Measurements from ENCODE around the gene ALPI.
"Not testable (repeated sequence)": the region's sequence is repeated elsewhere in the genome, so short reads cannot be mapped to it uniquely, and the experiment has no call there.

Gene ALPI

GRCh38 chr2:232432598-232433184, 23.3 kb upstream of the ALPI start:
- Histone ChIP-seq H3K4me2 (ENCODE audit: low read length) (no peak overlapping the region), H3K9me3 (ENCODE audit: insufficient read depth, low read length) (no peaks in the 10 kb centered on the region), H3K9ac (ENCODE audit: low read length) (no peak overlapping the region), H3K79me2 (ENCODE audit: low read length) (no peaks in the 10 kb centered on the region), H3K4me3 (ENCODE audit: low read length) (no peak overlapping the region), H3K36me3 (replicated peaks; ENCODE audit: low read depth, low read length) (no peaks in the 10 kb centered on the region), H3K27me3 (ENCODE audit: low read depth, low read length) (no peaks in the 10 kb centered on the region), H4K20me1 (ENCODE audit: insufficient read depth, low read length) (no peaks in the 10 kb centered on the region), H3K27ac (ENCODE audit: low read length) (no peak overlapping the region), H3K4me1 (ENCODE audit: low read length) (no peaks in the 10 kb centered on the region), H2AFZ (ENCODE audit: low read depth, low read length) (no peak overlapping the region)
- TF ChIP-seq EZH2phosphoT487 (IDR thresholded peaks at IDR 0.05; ENCODE audit: low read depth) (no peak), CTCF (IDR thresholded peaks at IDR 0.05; ENCODE audit: low read depth, low read length) (0 out of 2 replicates have a peak, but pooled peaks have one; percentile 10)

DNA sequence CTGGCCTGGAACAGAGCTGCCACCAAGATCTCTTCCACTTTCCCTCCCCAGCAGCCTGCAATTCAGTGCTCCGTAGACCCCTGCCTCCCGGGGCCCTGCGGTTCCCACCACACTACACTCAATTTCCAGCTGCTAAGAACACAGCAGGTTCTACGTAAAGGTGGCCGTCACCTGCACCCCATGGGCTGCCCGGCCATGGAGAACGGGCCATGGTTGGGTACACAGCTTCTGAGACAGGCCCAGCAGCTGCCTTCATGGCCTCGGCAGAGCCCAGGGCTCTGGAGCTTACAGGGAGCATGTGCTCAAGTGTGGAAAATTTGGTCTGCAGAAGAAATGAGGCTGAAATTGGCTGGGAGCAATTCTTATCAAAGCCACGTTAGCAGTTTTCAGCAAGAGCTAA, 22.3 kb upstream of the ALPI start:
- not testable (repeated sequence) for H3K4me3 ChIP-seq (ENCODE audit: low read length); H3K9me3 ChIP-seq (ENCODE audit: insufficient read depth, low read length); H3K79me2 ChIP-seq (ENCODE audit: low read length); H3K4me1 ChIP-seq (ENCODE audit: low read length); H3K36me3 ChIP-seq (replicated peaks; ENCODE audit: low read depth, low read length); H3K4me2 ChIP-seq (ENCODE audit: low read length); H3K27ac ChIP-seq (ENCODE audit: low read length); H4K20me1 ChIP-seq (ENCODE audit: insufficient read depth, low read length); H2AFZ ChIP-seq (ENCODE audit: low read depth, low read length); H3K27me3 ChIP-seq (ENCODE audit: low read depth, low read length); H3K9ac ChIP-seq (ENCODE audit: low read length)

- Histone ChIP-seq H3K4me3 (ENCODE audit: low read length) (no peak overlapping the region), H4K20me1 (ENCODE audit: insufficient read depth, low read length) (no peaks in the 10 kb centered on the region), H3K79me2 (ENCODE audit: low read length) (no peaks in the 10 kb centered on the region), H3K27me3 (ENCODE audit: low read depth, low read length) (no peaks in the 10 kb centered on the region), H3K4me2 (ENCODE audit: low read length) (no peak overlapping the region), H3K9ac (ENCODE audit: low read length) (no peak overlapping the region), H3K36me3 (replicated peaks; ENCODE audit: low read depth, low read length) (no peaks in the 10 kb centered on the region), H2AFZ (ENCODE audit: low read depth, low read length) (no peak overlapping the region), H3K4me1 (ENCODE audit: low read length) (no peaks in the 10 kb centered on the region), H3K9me3 (ENCODE audit: insufficient read depth, low read length) (no peaks in the 10 kb centered on the region), H3K27ac (ENCODE audit: low read length) (no peak overlapping the region)
- TF ChIP-seq CTCF (IDR thresholded peaks at IDR 0.05; ENCODE audit: low read depth, low read length) (no peak), EZH2phosphoT487 (IDR thresholded peaks at IDR 0.05; ENCODE audit: low read depth) (no peak)
These were observed 21.9 kb upstream of the ALPI start for GRCh38 chr2:232434091-232434490.

GRCh38 chr2:232434563-232435374, 21.2 kb upstream of the ALPI start:
- Histone ChIP-seq H4K20me1 (ENCODE audit: insufficient read depth, low read length) (no peaks in the 10 kb centered on the region), H2AFZ (ENCODE audit: low read depth, low read length) (no peak overlapping the region), H3K4me1 (ENCODE audit: low read length) (no peaks in the 10 kb centered on the region), H3K9ac (ENCODE audit: low read length) (no peak overlapping the region), H3K27ac (ENCODE audit: low read length) (no peak overlapping the region), H3K4me2 (ENCODE audit: low read length) (no peak overlapping the region), H3K36me3 (replicated peaks; ENCODE audit: low read depth, low read length) (no peaks in the 10 kb centered on the region), H3K4me3 (ENCODE audit: low read length) (no peak overlapping the region), H3K27me3 (ENCODE audit: low read depth, low read length) (no peaks in the 10 kb centered on the region), H3K9me3 (ENCODE audit: insufficient read depth, low read length) (no peaks in the 10 kb centered on the region), H3K79me2 (ENCODE audit: low read length) (no peaks in the 10 kb centered on the region)
- no peak for TF ChIP-seq CTCF (IDR thresholded peaks at IDR 0.05; ENCODE audit: low read depth, low read length)
- TF ChIP-seq EZH2phosphoT487 (IDR thresholded peaks at IDR 0.05; ENCODE audit: low read depth): no peak
